ENCODE results near the gene AK5. TPM values are rescaled to one million over a fixed set of nuclear protein-coding genes. Genes with fewer than 3 reads are reported as not detected.
A peak's percentile ranks its signal among the peaks of the same experiment; 100 is the strongest.

Gene AK5
- total RNA-seq, 4 donors from 2014 or later: 16.7 to 21.3 (median 20.0) TPM

- WGBS, 2 donors: 70 to 78% methylated on average over 1 of the region's 1 CpG
Observed at GRCh38 chr1:77594366-77595112, 312.7 kb downstream of the AK5 start.

DNA sequence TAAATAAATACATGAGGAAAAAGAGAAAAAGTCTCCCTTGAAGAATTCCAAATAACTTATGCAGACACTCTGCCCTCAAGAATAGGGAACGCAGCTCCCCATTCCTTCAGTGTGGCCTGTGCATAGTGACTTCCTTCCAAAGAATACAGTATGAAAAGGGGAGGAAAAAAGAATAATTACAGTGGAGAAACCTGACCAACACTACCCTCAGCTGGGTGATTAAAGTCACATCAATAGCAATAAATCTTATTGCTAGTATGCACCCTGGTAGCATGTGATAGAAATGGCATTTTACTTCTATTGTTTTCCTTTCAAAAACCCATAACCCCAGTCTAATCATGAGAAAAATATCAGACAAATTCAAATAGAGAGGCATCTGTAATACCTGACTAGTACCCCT, 315.5 kb downstream of the AK5 start:
- Histone ChIP-seq H3K27ac (no peak overlapping the region), H3K9me3 (peaks cover 0 to 5% (median 0%) of the 10 kb centered on the region in 4 donors), H3K4me1 (no peaks in the 10 kb centered on the region), H3K4me3 (no peak overlapping the region), H3K27me3 (no peaks in the 10 kb centered on the region), H3K36me3 (peaks cover 0 to 31% (median 0%) of the 10 kb centered on the region in 3 donors)
- 94 to 100% methylated on average over 1 of the region's 1 CpG for WGBS, 2 donors
- TF ChIP-seq EP300 (IDR thresholded peaks at IDR 0.05): no peak
- no peak for TF ChIP-seq POLR2A (IDR thresholded peaks at IDR 0.05)
- TF ChIP-seq, protein P1, sequence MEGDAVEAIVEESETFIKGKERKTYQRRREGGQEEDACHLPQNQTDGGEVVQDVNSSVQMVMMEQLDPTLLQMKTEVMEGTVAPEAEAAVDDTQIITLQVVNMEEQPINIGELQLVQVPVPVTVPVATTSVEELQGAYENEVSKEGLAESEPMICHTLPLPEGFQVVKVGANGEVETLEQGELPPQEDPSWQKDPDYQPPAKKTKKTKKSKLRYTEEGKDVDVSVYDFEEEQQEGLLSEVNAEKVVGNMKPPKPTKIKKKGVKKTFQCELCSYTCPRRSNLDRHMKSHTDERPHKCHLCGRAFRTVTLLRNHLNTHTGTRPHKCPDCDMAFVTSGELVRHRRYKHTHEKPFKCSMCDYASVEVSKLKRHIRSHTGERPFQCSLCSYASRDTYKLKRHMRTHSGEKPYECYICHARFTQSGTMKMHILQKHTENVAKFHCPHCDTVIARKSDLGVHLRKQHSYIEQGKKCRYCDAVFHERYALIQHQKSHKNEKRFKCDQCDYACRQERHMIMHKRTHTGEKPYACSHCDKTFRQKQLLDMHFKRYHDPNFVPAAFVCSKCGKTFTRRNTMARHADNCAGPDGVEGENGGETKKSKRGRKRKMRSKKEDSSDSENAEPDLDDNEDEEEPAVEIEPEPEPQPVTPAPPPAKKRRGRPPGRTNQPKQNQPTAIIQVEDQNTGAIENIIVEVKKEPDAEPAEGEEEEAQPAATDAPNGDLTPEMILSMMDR (IDR thresholded peaks at IDR 0.05): no peak
- DNase-seq (ENCODE audit: low spot score in 2 of 2): no peak

More at GRCh38 chr1:77594366-77595112, 312.7 kb downstream of the AK5 start:
- Histone ChIP-seq H3K4me3 (no peak overlapping the region), H3K27ac (no peak overlapping the region), H3K36me3 (peaks cover 0 to 31% (median 0%) of the 10 kb centered on the region in 3 donors), H3K9me3 (peaks cover 0 to 5% (median 0%) of the 10 kb centered on the region in 4 donors), H3K27me3 (no peaks in the 10 kb centered on the region), H3K4me1 (peaks cover 0 to 10% (median 0%) of the 10 kb centered on the region in 4 donors)
- DNase-seq (ENCODE audit: low spot score in 2 of 2): no peak
- TF ChIP-seq, protein P1 (IDR thresholded peaks at IDR 0.05): no peak
- TF ChIP-seq POLR2A (IDR thresholded peaks at IDR 0.05): no peak
- no peak for TF ChIP-seq EP300 (IDR thresholded peaks at IDR 0.05)

- Histone ChIP-seq H3K9me3 (peaks cover 0 to 26% (median 11%) of the 10 kb centered on the region in 4 donors), H3K36me3 (peaks cover 0 to 35% (median 0%) of the 10 kb centered on the region in 3 donors), H3K4me3 (no peak overlapping the region), H3K27ac (peak overlapping the region in 2 of 4 donors; percentile 14 to 28), H3K4me1 (peaks cover 0 to 20% (median 4%) of the 10 kb centered on the region in 4 donors), H3K27me3 (no peaks in the 10 kb centered on the region)
- 65 to 66% methylated on average over 5 of the region's 5 CpGs for WGBS, 2 donors
- DNase-seq (ENCODE audit: low spot score in 2 of 2): peak; percentile 46 to 74
- TF ChIP-seq, protein P1 (IDR thresholded peaks at IDR 0.05): no peak
- TF ChIP-seq EP300 (IDR thresholded peaks at IDR 0.05): peak in 1 of 2 donors; percentile 55
Observed at GRCh38 chr1:77605246-77606026, 323.6 kb downstream of the AK5 start.

DNA sequence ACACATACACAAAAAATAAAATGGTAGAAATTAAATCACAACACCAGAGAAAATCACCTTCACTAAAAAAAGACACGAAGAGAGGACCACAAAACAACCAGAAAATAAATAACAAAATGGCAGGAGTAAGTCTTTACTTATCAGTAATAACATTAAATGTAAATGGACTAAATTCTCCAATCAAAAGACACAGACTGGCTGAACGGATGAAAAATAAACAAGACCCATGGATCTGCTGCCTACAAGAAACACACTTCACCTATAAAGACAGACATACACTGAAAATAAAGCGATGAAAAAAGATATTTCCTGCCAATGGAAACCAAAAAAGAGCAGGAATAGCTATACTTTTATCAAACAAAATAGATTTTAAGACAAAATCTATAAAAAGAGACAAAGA, 327.1 kb downstream of the AK5 start:
- TF ChIP-seq, protein P1 (IDR thresholded peaks at IDR 0.05): no peak
- TF ChIP-seq POLR2A (IDR thresholded peaks at IDR 0.05) (no peak), EP300 (IDR thresholded peaks at IDR 0.05) (no peak)
- Histone ChIP-seq H3K27ac (no peak overlapping the region), H3K27me3 (no peaks in the 10 kb centered on the region), H3K4me3 (no peak overlapping the region), H3K4me1 (peaks cover 0 to 20% (median 4%) of the 10 kb centered on the region in 4 donors), H3K9me3 (peaks cover 0 to 29% (median 14%) of the 10 kb centered on the region in 4 donors), H3K36me3 (peaks cover 0 to 35% (median 0%) of the 10 kb centered on the region in 3 donors)
- DNase-seq (ENCODE audit: low spot score in 2 of 2): no peak
- 97 to 99% methylated on average over 3 of the region's 3 CpGs for WGBS, 2 donors

Small RNAs within 50 kb of the gene (small RNA-seq; reads per million reads assigned to genes)
- gene RNU7-8P: not detected

Other genes starting within 250 kb of the AK5 start
- 10 to 100 TPM; 15.3 to 27.2 (median 20.9) TPM for gene PIGK, start 62.6 kb upstream of the AK5 start, total RNA-seq

All from tibial nerve (tissue), 4 donors.